ENCODE results near the gene CASTOR1.

The CASTOR1 gene

GRCh38 chr22:30306627-30307011 lies 17.3 kb upstream of the CASTOR1 start:
- Mint-ChIP-seq H3K4me1 (peaks cover 55% of the 10 kb centered on the region), H3K4me3 (no peak overlapping the region), H3K36me3 (ENCODE audit: low read depth) (no peaks in the 10 kb centered on the region), H3K27me3 (ENCODE audit: low read depth, poor library complexity) (peaks cover 8% of the 10 kb centered on the region), H3K27ac (no peak overlapping the region), H3K9me3 (no peaks in the 10 kb centered on the region)
- no peak for DNase-seq
- TF ChIP-seq CTCF (IDR thresholded peaks at IDR 0.05), result no peak

- DNase-seq, result no peak
- no peaks in the 10 kb centered on the region for H3K9me3 Mint-ChIP-seq
- H3K4me3 Mint-ChIP-seq, result no peak overlapping the region
- no peak overlapping the region for H3K27ac Mint-ChIP-seq
- H3K27me3 Mint-ChIP-seq (ENCODE audit: low read depth, poor library complexity), result peaks cover 8% of the 10 kb centered on the region
- TF ChIP-seq CTCF (IDR thresholded peaks at IDR 0.05), result no peak
- H3K4me1 Mint-ChIP-seq, result peaks cover 50% of the 10 kb centered on the region
- no peaks in the 10 kb centered on the region for H3K36me3 Mint-ChIP-seq (ENCODE audit: low read depth)
Observed at GRCh38 chr22:30305906-30306626, 16.8 kb upstream of the CASTOR1 start.

GRCh38 chr22:30305519-30305905 lies 16.2 kb upstream of the CASTOR1 start:
- Mint-ChIP-seq H3K27me3 (ENCODE audit: low read depth, poor library complexity) (peaks cover 5% of the 10 kb centered on the region), H3K4me1 (peaks cover 44% of the 10 kb centered on the region), H3K9me3 (no peaks in the 10 kb centered on the region), H3K36me3 (ENCODE audit: low read depth) (no peaks in the 10 kb centered on the region), H3K27ac (peak overlapping the region; percentile 70), H3K4me3 (no peak overlapping the region)
- no peak for DNase-seq
- TF ChIP-seq CTCF (IDR thresholded peaks at IDR 0.05), result no peak

GRCh38 chr22:30304495-30305244 lies 15.4 kb upstream of the CASTOR1 start:
- H3K27ac Mint-ChIP-seq, result peak overlapping the region; percentile 70

GRCh38 chr22:30302810-30303138 lies 13.5 kb upstream of the CASTOR1 start:
- no peak for DNase-seq
- H3K9me3 Mint-ChIP-seq, result no peaks in the 10 kb centered on the region
- H3K36me3 Mint-ChIP-seq (ENCODE audit: low read depth), result no peaks in the 10 kb centered on the region
- H3K4me3 Mint-ChIP-seq, result no peak overlapping the region
- peaks cover 20% of the 10 kb centered on the region for H3K4me1 Mint-ChIP-seq
- peak overlapping the region; percentile 23 for H3K27ac Mint-ChIP-seq
- TF ChIP-seq CTCF (IDR thresholded peaks at IDR 0.05), result no peak
- no peaks in the 10 kb centered on the region for H3K27me3 Mint-ChIP-seq (ENCODE audit: low read depth, poor library complexity)

More at GRCh38 chr22:30304495-30305244, 15.4 kb upstream of the CASTOR1 start:
- no peak overlapping the region for H3K4me3 Mint-ChIP-seq
- TF ChIP-seq CTCF (IDR thresholded peaks at IDR 0.05), result no peak
- peaks cover 36% of the 10 kb centered on the region for H3K4me1 Mint-ChIP-seq
- no peaks in the 10 kb centered on the region for H3K36me3 Mint-ChIP-seq (ENCODE audit: low read depth)
- no peak for DNase-seq
- H3K9me3 Mint-ChIP-seq, result no peaks in the 10 kb centered on the region
- H3K27me3 Mint-ChIP-seq (ENCODE audit: low read depth, poor library complexity), result peaks cover under 1% of the 10 kb centered on the region

All from nephron progenitor cell (in vitro differentiated cells).